NCI-H2227 (cell line): Measurements from ENCODE around the gene IFI27L1.

Experiments used
- DNase-seq: peaks from one replicate; lab custom pipeline; 2025; ENCODE audit not compliant: unreplicated experiment; lab: John Stamatoyannopoulos, UW

Gene IFI27L1

DNA sequence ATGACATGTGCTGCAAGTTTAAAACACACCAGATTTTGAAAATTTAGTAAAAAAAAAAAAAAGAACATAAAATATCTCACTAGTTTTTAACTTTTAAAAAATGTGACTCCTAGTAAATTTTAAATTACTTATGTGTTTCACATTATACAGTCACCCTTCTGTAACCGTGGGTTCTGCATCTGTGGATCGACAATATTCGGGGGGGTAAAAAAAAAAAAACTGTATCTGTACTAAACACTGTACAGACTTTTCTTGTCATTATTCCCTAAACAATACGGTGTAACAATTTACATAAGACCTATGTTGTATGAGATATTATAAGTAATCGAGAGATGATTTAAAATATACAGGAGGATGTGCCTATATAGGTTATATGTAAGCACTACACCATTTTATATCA, 3.3 kb upstream of the IFI27L1 start:
- no peak for DNase-seq

- DNase-seq, result peak; percentile 33
Observed at GRCh38 chr14:94079891-94080620, 1.1 kb upstream of the IFI27L1 start.

DNA sequence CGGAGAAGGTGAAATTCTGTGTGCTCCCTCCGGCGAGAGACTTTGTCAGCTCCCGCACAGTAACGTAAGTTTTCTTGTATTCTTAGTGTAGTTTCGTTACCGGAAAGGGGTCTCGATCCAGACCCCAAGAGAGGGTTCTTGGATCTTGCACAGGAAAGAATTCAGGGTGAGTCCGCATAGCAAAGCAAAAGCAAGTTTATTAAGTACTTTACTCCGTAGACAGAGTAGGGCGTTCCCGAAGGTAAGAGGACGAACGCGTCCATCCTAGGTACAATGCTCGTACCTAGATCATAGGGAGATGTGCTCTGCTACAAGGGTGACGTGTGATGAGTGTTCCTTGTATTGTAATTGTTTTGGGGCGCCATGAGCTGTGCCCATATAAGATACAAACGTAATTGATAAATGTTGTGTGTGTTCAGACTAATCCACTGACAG, 293 bp downstream of the IFI27L1 start:
- DNase-seq, result no peak

DNA sequence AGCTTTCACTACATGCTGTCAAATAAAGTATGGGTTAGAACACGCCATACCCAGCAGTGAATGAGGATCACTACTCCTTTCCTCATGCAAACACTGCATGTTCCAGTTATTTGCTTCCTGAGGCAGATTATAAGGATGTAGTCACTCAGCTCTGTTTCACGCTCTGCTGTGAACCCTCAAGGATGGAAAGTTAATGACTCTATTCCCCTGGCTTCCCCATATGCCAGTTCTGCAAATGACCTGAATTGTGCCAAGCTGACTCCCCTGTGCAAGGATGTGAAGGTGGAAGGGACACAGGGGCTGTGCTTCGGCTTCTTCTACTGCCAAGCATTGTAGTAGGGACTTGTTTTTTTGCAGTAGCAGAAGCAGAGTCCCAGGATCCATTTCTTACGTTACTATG, 6.8 kb downstream of the IFI27L1 start:
- DNase-seq, result no peak

- no peak for DNase-seq
Observed at GRCh38 chr14:94088516-94088915, 7.4 kb downstream of the IFI27L1 start.

GRCh38 chr14:94089479-94089878, 8.4 kb downstream of the IFI27L1 start:
- DNase-seq, result no peak

DNA sequence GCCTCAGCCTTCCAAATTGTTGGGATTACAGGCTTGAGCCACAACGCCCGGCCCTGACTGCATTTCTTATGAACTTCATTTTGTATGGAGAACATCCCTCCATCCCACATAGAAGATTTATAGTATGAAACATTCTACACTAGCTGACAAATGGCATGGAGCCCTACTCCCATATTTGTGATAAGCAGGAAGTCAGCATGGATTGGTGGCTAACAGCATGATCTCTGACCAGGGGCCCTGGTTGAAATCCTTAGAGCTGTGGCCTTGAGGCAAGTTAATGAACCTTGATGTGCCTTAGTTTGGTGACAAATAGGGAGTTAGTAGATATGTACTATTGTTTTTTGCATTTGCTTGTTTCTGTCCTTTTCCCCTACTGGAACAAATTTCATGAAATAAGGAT, 12.3 kb downstream of the IFI27L1 start:
- DNase-seq, result no peak

- no peak for DNase-seq
Observed at GRCh38 chr14:94097091-94097490, 16.0 kb downstream of the IFI27L1 start.

DNA sequence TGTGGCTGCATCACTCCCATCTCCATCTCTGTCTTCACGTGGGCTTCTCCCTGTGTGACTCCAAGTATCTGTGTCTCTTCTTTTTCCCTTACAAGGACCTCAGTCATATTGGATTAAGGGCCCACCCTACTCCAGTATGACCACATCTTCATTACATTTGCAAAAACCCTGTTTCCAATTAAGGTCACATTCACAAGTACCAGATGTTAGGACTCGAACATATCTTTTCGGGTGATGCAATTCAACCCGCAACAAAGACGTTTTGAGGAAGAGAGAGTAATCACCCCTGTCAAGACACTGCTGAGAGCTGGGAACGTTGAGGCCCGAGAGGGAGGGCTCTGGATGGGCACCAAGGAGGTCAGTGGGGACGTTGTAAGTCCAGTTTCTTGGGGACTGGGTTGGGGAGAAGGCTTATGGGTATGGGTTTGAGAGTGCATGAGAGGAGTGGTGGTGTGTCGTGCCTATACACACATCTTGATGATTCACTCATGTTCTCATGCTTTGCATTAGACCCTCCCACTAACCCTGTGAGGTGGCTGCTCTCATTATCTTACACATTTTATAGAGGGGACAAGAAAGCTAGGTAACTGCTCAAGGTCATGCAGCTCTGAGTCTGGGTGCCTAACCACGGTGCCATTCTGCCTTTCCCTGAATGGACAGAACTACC, 17.3 kb downstream of the IFI27L1 start:
- no peak for DNase-seq

DNA sequence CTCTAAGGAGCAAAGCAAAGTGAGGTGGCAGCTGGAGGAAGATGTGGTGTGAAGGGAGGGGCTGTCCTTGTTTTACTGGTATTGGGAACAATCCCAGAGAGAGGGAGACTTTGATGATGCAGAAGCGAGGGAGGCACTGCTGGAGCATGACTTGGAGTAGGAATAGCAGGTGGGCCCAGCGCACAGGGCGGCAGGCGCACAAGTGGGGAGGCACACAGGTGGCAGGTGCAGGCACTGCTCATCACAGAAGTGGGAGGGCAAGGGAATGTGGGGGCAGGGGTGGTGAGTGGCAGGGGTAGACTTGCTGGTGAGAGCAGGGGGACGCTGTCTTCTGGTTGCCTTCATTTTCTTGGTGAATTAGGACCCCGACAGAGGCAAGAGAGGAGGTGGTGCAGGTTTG, 17.9 kb downstream of the IFI27L1 start:
- DNase-seq, result no peak

- no peak for DNase-seq
Observed at GRCh38 chr14:94100847-94101246, 19.7 kb downstream of the IFI27L1 start.

DNA sequence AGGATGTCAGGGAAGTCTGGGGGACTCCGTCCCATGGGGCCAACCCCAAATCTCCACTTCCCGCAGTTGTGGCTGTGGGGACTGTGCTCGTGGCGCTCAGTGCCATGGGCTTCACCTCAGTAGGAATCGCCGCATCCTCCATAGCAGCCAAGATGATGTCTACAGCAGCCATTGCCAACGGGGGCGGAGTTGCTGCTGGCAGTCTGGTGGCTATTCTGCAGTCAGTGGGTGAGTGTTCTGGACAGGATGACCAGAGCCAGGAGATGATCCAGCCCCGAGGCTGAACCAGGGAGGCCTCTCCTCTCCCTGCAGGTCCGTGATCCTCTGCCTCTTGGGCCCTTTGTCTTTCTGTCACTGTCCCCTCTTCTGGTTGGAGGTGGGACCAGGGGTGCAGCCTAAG, 20.6 kb downstream of the IFI27L1 start:
- no peak for DNase-seq

- no peak for DNase-seq
Observed at GRCh38 chr14:94102768-94103482, 21.8 kb downstream of the IFI27L1 start.

DNA sequence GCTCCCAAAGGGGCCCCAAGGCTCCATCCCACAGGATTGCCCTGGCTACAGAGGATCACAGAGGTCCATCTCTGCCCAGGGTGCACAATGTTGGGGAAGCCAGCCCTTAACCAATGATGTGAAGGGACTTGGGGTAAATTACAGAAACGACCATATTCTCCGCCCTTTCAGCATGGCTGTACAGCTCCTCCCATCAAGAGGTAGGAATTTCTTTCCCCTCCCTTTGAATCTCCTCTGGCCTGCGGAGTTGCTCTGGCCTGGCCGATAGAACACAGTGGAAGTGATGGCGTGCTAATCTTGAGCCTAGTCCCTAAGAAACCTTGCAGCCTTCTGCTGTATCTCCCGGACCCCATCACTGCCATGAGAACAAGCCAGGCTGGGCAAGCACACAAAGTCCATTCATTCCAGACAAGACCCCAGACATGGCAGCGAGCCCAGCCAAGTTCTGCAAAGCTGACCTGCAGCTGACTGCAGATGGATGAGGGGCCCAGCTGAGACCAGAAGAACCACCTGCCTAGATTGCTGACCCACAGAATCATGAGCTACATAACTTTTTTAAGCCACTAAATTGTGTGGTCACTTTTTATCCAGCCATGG, 22.5 kb downstream of the IFI27L1 start:
- DNase-seq, result no peak

GRCh38 chr14:94104731-94105130, 23.6 kb downstream of the IFI27L1 start:
- no peak for DNase-seq

GRCh38 chr14:94109915-94110250, 28.8 kb downstream of the IFI27L1 start:
- no peak for DNase-seq

- DNase-seq, result no peak
Observed at GRCh38 chr14:94110552-94111181, 29.6 kb downstream of the IFI27L1 start, which contains the start of gene IFI27. Gene IFI27, plus strand, starts transcription at chr14:94110736.

DNA sequence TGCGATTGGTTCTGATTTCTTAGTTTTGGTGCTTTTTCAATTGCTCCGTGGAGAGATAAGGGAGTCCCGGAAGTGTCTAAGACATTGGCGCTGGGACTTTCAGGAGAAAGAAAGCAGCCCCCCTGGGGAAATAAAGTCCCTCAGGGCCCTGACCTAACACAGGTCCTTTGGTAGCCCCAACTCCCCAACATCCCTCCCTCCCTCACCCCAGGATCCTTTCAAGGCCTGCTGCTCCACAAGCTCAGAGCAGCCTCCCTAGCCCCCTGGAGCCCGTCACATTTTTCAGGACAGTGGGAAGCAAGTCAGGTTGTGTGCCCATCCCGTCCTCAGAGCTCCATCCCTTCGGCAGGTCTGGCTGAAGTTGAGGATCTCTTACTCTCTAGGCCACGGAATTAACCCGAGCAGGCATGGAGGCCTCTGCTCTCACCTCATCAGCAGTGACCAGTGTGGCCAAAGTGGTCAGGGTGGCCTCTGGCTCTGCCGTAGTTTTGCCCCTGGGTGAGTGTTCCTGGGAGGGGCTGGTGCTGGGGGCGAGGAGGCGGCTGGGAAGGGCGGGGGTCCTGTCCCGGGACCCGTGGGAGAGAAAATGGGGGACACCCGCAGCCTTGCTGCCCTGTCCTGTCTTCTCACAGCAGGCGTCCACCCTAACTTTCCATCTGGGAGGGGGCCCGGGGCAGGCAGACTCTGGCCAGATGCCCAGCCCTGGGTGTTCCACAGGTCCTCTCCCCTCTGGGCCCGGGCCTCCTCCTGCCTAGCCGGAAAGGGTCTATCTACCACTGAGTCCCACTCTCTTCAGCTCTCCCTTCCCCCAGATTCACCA, 30.4 kb downstream of the IFI27L1 start:
- DNase-seq, result no peak

DNA sequence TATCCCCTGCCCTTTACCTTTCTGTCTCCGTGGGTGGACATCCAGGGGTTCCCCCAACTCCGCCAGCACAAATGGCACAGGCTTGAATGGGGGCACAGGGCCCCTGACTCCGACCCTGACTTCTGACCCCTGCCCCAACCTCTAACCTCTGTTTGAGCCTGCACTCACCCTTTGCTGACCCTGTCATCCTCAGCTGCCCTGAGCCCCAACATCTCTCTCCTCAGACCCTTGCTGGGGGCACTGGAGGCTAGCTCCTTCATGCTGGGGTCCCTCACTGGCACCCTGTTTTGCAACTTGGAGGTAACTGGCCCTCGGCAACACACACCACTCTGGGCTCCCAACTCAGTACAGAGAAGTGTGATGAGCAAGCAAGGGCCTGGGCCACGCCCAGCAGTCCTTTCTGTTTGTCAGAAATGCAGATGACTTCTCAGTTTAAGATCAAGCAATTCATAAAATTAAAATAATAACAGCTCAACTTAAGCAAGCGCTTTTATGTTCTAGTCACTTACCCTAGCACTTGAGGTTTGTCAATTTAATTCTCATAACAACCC, 31.5 kb downstream of the IFI27L1 start:
- DNase-seq, result no peak

DNA sequence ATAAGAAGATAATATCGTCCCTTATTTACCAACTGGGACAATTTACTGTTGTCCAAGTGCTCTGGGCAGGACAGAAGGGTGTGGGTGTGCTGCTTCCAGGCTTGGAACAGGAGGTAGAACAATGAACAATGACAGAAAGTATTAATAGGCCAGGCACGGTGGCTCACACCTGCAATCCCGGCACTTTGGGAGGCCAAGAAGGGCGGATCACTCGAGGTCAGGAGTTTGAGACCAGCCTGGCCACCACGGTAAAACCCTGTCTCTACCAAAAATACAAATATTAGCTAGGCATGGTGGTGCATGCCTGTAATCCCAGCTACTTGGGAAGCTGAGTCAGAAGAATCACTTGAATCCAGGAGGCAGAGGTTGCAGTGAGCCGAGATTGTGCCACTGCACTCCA, 32.0 kb downstream of the IFI27L1 start:
- DNase-seq, result no peak
